SH-SY5Y (cell line): ENCODE results near the gene WNK2.

Source experiments
- GATA2 ChIP-seq: IDR thresholded peaks from 2 replicates; pipeline ENCODE4 v1.6.1; 2011; ENCODE audit warnings: mild to moderate bottlenecking, low read depth, low read length
- GATA3 ChIP-seq: IDR thresholded peaks from 2 replicates; pipeline ENCODE4 v1.6.1; 2011; ENCODE audit warnings: low read depth, mild to moderate bottlenecking, low read length, moderate library complexity

The WNK2 gene

DNA sequence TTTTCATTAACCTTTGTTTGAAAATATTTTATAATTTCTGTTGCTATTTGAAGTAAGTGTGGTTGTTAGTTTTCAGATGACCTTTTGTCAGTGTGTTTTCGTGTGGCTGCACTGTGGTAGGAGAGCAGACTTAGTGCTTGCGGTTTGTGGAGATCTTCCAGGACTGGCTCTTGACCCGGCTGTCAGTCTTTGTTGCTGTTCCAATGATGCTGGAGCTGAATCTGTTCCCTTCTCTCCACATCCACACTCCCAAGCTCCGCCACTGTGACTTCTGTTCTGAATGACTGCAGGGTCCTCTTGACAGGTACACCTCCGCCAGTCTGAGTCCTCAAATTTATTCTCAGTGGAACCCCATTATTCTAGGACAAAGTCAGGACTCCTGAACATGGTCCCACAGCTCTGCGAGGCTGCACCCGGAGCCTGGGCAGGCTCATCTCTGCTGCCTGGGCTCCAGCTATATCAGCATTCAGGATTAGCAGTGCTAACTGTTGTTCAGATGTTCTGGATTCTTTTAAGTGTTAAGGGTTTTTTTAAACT is 126.0 kb downstream of the WNK2 start:
- no peak for TF ChIP-seq GATA2
- no peak for TF ChIP-seq GATA3

DNA sequence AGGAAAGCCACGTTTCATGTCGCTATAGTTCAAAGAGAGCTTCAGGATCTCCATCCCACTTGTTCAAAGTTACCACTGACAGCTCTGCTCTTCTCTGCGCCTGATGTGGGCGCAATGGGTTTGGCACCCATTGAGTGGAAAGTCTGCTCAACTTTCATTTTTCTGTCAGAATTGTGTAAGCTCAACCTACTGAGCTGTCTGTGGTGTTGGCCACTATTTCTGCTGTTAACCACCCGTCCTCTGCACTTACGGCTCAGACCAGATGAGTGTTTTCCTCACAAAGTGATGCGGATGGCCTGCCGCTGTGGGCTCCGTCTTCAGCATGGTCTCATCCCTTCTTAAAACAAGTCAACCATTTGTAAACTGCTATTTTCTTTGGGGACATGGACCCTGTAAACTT is 131.2 kb downstream of the WNK2 start:
- no peak for TF ChIP-seq GATA2
- TF ChIP-seq GATA3 = no peak

DNA sequence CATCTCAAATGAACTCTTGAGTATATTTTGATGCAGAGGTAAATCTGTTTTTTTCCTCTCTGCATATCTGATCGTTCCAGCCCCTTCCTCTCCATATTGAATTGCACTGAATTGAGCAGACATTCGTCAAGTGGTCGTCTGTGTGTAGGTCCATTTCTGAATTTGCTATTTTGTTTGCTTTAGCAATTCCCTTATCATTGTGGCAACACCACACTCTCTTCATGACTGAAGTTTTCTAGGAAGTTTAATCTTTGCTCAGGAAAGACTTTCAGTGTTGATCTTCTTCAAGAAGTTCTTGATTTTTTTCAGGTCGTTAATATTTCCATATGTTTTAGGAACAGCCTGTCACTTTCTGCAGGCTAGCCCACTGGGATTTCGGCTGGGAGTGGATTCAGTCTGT is 132.0 kb downstream of the WNK2 start:
- TF ChIP-seq GATA2 (no peak), GATA3 (no peak)

DNA sequence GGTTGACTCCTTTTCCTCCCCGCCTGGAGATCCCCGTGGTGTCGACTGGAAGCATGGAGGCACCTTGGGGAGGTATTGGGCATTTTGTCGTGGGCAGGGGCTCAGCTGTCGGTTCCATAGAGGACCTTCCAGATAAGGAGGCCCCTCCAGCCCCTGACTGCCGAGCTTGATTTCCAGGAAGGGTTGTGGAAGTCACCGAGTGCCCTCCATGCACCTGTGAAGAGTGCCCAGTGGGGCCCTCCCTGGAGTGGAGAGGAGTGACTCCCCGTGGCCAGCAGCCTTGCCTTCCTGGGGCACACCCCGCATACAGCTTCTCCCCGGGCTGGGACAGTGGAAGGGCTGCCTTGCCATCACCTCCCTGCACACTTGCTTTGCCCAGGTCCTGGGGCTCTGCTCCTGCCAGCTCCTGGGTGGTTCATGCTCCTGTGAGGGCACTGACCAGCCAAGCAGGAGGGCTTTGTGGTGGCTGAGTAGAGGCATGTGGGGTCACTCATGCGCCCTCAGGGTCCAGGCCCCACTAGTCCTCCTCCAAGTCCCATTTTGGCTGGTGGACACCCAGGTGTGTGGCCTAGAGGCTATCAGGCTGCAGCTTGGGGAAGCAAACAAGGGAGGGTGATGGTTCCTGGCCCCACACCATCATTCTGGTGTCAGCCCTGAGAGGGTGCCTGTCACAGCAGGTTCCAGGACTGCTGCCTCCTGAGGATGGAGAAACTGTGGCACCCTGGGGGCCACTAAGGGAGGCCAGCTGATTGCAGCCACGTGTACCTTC is 133.0 kb downstream of the WNK2 start:
- TF ChIP-seq GATA3 (no peak), GATA2 (no peak)

DNA sequence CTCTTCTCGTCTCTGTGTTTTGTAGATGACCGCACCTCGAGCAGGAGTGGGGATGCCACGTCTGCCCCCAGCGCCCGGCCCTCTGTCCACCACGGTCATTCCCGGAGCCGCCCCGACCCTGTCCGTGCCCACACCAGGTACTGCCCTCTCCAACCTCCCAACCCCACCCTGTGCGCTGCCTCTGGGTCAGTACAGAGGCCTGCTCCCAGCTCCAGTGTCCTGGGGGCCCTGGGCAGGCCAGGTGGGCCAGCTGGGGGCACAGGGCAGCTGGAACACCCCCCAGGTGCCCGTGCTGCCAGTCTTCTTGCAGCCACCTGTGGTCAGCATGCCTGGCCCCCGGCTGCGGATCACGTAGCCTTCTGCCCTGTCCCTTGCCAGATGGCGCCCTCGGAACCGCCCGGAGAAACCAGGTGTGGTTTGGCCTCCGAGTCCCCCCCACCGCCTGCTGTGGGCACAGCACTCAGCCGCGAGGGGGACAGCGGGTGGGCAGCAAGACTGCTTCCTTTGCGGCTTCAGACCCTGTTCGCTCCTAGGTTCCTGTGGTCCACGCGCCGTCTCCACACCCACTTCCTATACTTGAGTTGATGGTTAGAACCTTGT is 133.7 kb downstream of the WNK2 start:
- no peak for TF ChIP-seq GATA3
- TF ChIP-seq GATA2 = no peak

DNA sequence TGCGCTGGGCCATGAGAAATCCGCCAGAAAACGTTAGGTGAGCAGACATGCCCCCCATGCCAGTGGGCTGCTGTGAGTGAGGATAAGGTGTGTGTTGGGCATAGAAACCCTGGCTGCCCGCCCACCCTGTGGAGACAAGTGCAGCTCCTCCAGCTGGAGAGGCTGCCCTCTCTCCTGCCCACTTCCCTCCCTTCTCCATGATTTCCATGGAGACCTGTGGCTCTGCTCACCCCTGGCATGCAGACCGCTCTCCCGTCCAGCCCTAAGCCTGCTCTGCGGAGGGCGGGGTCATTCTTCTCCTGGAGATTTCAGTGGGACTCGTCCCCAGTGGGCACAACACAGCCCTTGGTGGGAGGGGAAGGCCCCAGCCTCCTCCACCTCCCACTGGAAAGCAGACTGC is 134.5 kb downstream of the WNK2 start:
- TF ChIP-seq GATA3 (no peak), GATA2 (no peak)

DNA sequence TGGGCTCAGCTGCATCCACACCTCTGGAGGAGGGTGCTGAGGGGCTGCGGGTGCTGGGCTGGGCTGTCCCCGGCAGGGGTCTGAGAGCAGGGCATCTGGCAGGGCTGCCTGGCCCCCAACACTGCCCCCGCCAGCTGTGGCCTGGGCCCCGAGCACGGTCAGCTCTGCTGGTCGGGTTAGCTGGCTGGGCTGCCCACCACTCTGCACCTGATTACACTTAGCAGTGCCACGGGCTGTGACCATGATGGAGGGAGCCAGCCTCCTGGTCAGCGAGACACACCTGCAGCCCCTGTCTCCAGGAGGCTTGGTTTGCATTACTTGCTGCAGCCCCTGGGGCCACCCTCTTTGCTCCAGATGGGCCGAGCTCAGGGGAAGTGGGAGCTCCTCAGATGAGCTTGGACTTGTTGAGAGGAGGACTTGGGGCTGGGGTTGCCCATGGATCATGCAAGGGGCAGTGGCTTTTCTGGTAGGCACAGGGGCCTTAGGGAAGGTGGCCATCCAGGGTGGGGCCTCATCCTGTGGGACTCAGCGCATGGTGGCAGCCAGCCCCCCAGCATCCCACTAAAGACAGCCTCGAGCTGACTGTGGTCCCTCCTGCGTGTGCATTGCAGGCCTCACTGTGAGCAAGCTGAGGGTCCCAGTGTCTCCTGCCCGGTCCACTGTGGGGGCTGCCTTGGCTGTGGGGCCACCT is 135.5 kb downstream of the WNK2 start:
- TF ChIP-seq GATA2 (no peak), GATA3 (no peak)

DNA sequence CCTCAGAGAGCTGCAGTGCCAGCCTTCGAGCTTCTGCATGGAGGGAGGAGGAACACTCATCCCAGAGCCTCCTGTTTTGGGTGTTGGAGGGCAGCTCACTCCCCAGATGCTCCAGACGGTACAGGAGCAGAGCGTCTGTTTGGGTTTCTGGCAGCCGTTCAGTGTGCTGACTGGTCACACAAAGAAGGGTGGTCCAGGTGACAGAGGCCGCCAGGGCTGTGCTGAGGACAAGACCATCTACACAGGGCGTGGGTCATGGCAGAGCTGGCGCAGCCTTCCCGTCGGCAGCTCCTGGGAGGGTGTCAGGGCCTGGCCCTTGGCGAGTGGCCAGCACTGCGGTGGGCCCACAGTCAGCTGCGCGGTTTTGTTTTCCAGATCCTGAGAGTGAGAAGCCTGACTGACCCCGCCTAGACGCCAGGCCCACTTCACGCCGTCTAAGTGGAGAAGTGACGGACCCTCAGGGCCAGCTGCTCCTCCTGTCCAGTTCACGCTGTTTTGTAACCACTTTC is 136.1 kb downstream of the WNK2 start:
- no peak for TF ChIP-seq GATA2
- no peak for TF ChIP-seq GATA3

DNA sequence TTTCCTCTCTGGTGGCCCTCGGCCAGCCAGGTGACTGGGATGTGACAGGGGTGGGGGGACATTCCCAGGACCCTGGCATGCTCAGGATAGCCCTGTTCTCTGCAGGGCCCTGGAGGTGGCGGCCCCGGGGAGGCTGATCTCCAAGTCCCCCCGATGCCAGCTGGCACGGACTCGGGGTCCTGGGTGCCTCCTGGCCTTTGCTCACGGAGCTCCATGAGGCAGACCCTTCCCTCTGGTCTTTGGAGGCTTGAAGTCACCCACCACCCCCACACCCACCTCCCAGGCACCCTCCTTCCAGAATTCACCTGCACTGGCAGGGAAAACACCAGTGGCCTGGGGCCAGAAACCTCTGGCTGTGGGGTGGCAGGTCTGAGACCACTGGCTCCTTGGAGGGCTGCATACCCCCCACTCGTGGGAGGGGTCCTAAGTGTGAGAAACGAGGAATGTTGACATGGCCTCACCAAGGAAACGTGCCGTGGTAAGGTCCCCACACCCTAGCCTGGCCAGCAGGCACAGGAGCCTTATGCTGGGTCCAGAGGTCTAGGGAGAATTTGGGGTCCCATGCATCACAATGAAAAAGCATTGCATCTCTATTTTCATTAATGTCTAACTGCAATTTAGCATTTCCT is 136.8 kb downstream of the WNK2 start:
- TF ChIP-seq GATA2 = no peak
- no peak for TF ChIP-seq GATA3

DNA sequence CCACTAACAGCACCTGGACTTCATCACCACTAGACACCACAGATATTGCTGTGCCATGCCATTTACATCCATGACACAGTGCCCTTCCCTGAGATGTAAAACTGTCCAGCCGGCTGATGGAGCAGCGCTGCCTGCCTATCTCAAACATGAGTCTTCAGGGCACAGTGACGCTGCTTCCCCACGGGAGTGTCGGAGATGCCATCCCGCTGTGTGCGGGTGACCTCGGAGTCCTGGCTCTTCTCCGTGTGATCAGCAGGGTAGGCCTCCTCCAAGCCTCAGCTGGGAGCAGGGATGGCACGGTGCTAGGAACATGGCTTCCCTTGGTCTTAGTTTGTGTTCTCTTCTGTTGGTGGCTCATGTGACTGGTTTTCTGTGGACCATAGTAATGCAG is 137.3 kb downstream of the WNK2 start:
- TF ChIP-seq GATA3 (no peak), GATA2 (no peak)

DNA sequence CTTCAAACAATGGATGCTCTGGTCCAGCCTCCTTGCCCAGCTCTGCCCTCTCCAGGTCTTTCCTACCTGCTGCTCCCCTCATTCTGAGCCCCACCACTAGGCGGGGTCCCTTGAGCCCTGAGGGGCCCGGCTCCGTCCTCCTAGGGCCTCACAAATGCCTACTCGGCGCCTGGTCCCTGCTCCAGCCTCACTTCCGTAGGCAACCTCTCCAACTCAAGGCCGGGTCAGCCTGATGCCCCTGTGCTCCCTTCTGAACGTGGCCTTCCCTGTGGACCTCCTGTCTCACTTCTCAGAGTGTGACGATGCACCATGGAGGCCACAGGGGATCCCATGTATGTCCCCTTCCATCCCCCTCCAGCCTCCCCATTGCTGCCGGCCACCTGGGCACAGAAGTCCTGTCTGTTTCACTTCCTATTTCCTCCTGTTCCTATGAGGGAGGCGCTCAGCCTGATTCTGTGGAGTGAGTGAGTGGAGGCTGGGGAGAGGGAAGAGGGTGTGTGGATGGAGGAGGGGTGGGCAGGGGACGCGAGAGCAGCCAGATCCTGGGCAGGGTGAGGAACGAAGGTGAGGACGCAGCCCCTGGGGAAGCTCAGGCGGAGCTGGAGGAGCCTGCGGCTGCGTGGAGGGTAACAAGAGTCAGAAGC is 140.4 kb downstream of the WNK2 start:
- TF ChIP-seq GATA3 (no peak), GATA2 (no peak)

DNA sequence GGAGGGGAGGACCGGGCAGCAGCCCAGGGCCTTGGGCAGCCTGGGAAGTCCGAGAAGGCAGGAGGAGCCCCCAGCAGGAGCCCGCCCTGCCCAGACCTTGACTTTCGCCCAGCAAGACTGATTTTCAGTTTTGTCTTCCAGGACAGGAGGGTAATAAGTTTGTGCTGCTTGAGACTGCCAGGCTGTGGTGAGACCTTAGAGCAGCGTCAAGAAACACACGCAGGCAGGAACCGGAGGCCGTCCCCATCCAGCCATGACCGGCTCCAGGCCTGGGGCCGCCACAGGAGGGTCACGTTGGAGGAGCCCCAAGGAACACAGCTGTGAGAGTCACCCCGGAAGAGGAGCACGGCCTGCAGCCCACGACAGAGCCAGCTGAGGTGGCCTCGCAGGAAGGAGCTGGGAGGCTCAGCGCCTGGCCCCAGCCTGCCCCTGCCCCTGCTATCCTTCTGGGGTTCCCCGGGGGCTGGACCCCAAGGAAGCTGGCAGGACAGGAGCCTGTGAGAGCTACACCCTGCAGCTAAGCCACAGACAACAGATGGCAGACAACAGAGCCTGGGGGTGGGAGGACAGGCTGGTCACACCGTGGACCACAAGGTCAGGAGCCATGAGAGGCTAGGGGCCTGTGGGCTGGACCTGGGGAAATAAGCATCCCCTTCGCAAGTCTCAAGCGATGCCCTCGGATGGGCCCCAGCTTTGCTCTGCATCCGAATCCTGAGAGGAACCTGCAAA is 141.5 kb downstream of the WNK2 start:
- TF ChIP-seq GATA3 (no peak), GATA2 (no peak)

DNA sequence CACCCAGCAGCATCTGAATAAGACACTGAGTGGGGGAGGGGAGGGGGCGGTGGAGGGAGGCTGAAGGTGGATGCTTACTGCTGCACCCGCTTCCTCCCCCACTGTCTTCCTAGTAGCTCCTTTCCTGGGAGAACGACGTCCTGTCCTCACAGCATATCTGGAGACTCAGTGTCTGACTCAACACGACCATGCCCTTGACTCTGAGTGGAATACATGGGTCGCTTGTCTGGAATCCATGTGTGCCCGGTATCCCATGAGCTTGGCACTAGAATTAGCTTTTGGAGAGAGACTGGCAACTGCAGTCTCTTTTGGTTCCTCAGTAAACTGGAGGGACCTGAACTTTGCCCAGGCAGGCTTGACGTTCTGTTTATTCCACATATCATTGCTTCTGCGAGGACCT is 142.1 kb downstream of the WNK2 start:
- TF ChIP-seq GATA3 (no peak), GATA2 (no peak)
